PC-9 (cell line): ENCODE measurements around the gene COMT. TPM values are rescaled to one million over a fixed set of nuclear protein-coding genes. Genes with fewer than 3 reads are reported as not detected.

Experiments
- BruUV-seq: library from RNA; stranded (reverse); fragments of 400-500 nt; replicated peaks from 2 replicates; lab custom pipeline; 2021; lab: Mats Ljungman, UMichigan
- CTCF ChIA-PET: fragments of 300-600 bp; sonication (Branson Sonifier 250); formaldehyde crosslinking; loops from one replicate; lab custom pipeline; 2022; ENCODE audit warnings: antibody characterized with exemption; lab: Charles Lee
- POLR2A ChIA-PET: fragments of 300-600 bp; sonication (Branson Sonifier 250); formaldehyde crosslinking; loops from one replicate; lab custom pipeline; 2022; ENCODE audit warnings: antibody characterized with exemption; ENCODE audit not compliant: unreplicated experiment; lab: Charles Lee
- DNase-seq, 2 experiments: peaks; one replicate each; pipeline versions ENCODE4 v3.0.0 to v3.0.0-alpha.2; 2015 to 2022; ENCODE audit warnings: mixed read lengths in 1 of 2
- H2AFZ ChIP-seq: fragments of 200-600 bp; sonication (generic); 2 replicates; pipeline ENCODE4 v1.8.1; 2017; ENCODE audit warnings: antibody characterized with exemption
- H3F3A ChIP-seq: fragments of 200-600 bp; sonication (generic); 2 replicates; pipeline ENCODE4 v1.8.1; 2017; ENCODE audit warnings: antibody characterized with exemption, mild to moderate bottlenecking, low read depth; ENCODE audit not compliant: insufficient read depth
- H3K27ac ChIP-seq: fragments of 200-600 bp; sonication (generic); 2 replicates; pipeline ENCODE4 v1.6.1; 2016; ENCODE audit warnings: mixed run types
- H3K27me3 ChIP-seq: fragments of 200-600 bp; sonication (generic); 2 replicates; pipeline ENCODE4 v1.6.1; 2016; ENCODE audit warnings: low read depth, mixed run types; ENCODE audit not compliant: insufficient read depth
- H3K36me3 ChIP-seq: fragments of 200-600 bp; sonication (generic); 2 replicates; pipeline ENCODE4 v1.6.1; 2016; ENCODE audit warnings: low read depth, mixed run types
- H3K4me1 ChIP-seq: fragments of 200-600 bp; sonication (generic); replicated peaks from 2 replicates; pipeline ENCODE4 v1.6.1; 2016; ENCODE audit warnings: mixed run types; ENCODE audit not compliant: insufficient read depth
- H3K4me2 ChIP-seq: fragments of 200-600 bp; sonication (generic); 2 replicates; pipeline ENCODE4 v1.6.1; 2017; ENCODE audit warnings: mixed run types
- H3K4me3 ChIP-seq: fragments of 200-600 bp; sonication (generic); 2 replicates; pipeline ENCODE4 v1.6.1; 2016; ENCODE audit warnings: mixed run types
- H3K79me2 ChIP-seq: fragments of 200-600 bp; sonication (generic); 2 replicates; pipeline ENCODE4 v1.6.1; 2017; ENCODE audit warnings: low read depth, mixed run types
- H3K9me2 ChIP-seq: fragments of 200-600 bp; sonication (generic); 2 replicates; pipeline ENCODE4 v1.8.1; 2017; ENCODE audit warnings: mild to moderate bottlenecking; ENCODE audit not compliant: insufficient read depth
- H3K9me3 ChIP-seq: fragments of 200-600 bp; sonication (generic); 2 replicates; pipeline ENCODE4 v1.8.1; 2016; ENCODE audit warnings: low read depth; ENCODE audit not compliant: insufficient read depth
- H4K20me1 ChIP-seq: fragments of 200-600 bp; sonication (generic); 2 replicates; pipeline ENCODE4 v1.8.1; 2017; ENCODE audit not compliant: insufficient read depth
- CTCF ChIP-seq: fragments of 200-600 bp; sonication (generic); conservative IDR thresholded peaks from 2 replicates; pipeline ENCODE4 v1.6.1; 2017; ENCODE audit warnings: mixed run types, antibody characterized with exemption, mild to moderate bottlenecking, moderate library complexity
- EZH2 ChIP-seq: fragments of 200-600 bp; sonication (generic); IDR thresholded peaks from 2 replicates; pipeline ENCODE4 v1.8.0; 2017; ENCODE audit warnings: antibody characterized with exemption, low read depth
- intact Hi-C: fragments of 100-400 bp; cut with micrococcal nuclease; formaldehyde crosslinking; loops from one replicate; pipeline ENCODE4 v1.10.0; 2022; ENCODE audit not compliant: unreplicated experiment
- total RNA-seq: library from RNA; stranded (reverse); gene quantifications from 2 replicates; pipeline ENCODE4 v1.2.3, GENCODE V29; 2021

Gene COMT
- total RNA-seq, 1 experiment from 2014 or later = 99.9 TPM

GRCh38 chr22:20004464-20004863 is 62.9 kb downstream of the COMT start:
- intact Hi-C loops = no loop called here
- Histone ChIP-seq H3K4me2 (no peak overlapping the region), H3K9me2 (no peaks in the 10 kb centered on the region), H3K4me3 (no peak overlapping the region), H4K20me1 (no peaks in the 10 kb centered on the region), H3F3A (no peaks in the 10 kb centered on the region), H3K27ac (no peak overlapping the region), H3K79me2 (no peaks in the 10 kb centered on the region), H2AFZ (no peak overlapping the region), H3K36me3 (no peaks in the 10 kb centered on the region), H3K4me1 (no peaks in the 10 kb centered on the region), H3K27me3 (no peaks in the 10 kb centered on the region), H3K9me3 (no peaks in the 10 kb centered on the region)
- no TSS peak for BruUV-seq
- ChIA-PET POLR2A (no interaction called here), CTCF (no interaction called here)
- no peak for DNase-seq
- TF ChIP-seq EZH2 (no peak), CTCF (no peak)

- no peaks in the 10 kb centered on the region for H3K9me2 ChIP-seq
- no TSS peak for BruUV-seq
- no peak overlapping the region for H3K4me3 ChIP-seq
- intact Hi-C loops = no loop called here
- no peaks in the 10 kb centered on the region for H3K36me3 ChIP-seq
- H3K9me3 ChIP-seq = no peaks in the 10 kb centered on the region
- POLR2A ChIA-PET = no interaction called here
- H4K20me1 ChIP-seq = no peaks in the 10 kb centered on the region
- H3K27ac ChIP-seq = no peak overlapping the region
- H3K4me2 ChIP-seq = no peak overlapping the region
- H2AFZ ChIP-seq = no peak overlapping the region
- H3F3A ChIP-seq = no peaks in the 10 kb centered on the region
- no peaks in the 10 kb centered on the region for H3K79me2 ChIP-seq
- no peak for DNase-seq
- no peaks in the 10 kb centered on the region for H3K27me3 ChIP-seq
- TF ChIP-seq CTCF (no peak), EZH2 (no peak)
- CTCF ChIA-PET = no interaction called here
- H3K4me1 ChIP-seq = no peaks in the 10 kb centered on the region
These were observed 66.8 kb downstream of the COMT start for GRCh38 chr22:20008221-20008995.

- no peaks in the 10 kb centered on the region for H3K9me3 ChIP-seq
- TF ChIP-seq CTCF = no peak
- no peak for TF ChIP-seq EZH2
- DNase-seq = no peak
- H3F3A ChIP-seq = no peaks in the 10 kb centered on the region
- no peak overlapping the region for H3K27ac ChIP-seq
- no peaks in the 10 kb centered on the region for H3K4me1 ChIP-seq
- no peak overlapping the region for H3K4me3 ChIP-seq
- no peak overlapping the region for H3K4me2 ChIP-seq
- intact Hi-C loops = no loop called here
- ChIA-PET POLR2A (no interaction called here), CTCF (no interaction called here)
- no TSS peak for BruUV-seq
- no peaks in the 10 kb centered on the region for H3K9me2 ChIP-seq
- H4K20me1 ChIP-seq = no peaks in the 10 kb centered on the region
- no peak overlapping the region for H2AFZ ChIP-seq
- H3K36me3 ChIP-seq = no peaks in the 10 kb centered on the region
- H3K79me2 ChIP-seq = no peaks in the 10 kb centered on the region
- H3K27me3 ChIP-seq = no peaks in the 10 kb centered on the region
These were observed 67.5 kb downstream of the COMT start for GRCh38 chr22:20009018-20009491.
